ENCODE data around the gene PDK2.

PDK2 gene

DNA sequence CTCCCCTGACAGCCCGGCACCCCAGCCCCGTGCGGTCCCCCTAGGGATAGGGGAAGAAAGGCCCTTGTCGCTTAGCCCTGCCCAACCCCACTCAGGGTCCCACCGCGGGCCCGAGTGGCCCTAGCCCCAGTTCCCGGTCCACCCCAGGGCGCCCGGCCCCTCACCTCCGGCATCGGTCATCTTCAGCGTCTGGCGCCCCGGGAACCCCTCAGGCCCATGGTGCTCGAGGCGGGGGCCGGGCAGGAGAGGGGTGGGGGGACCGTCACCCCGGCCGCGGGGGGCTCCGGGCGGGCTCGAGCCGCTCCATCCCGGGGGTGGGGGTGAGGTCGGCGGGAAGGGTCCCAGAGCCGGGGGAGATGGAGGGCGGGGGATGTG is 34.2 kb downstream of the PDK2 start:
- TF ChIP-seq, protein P1, sequence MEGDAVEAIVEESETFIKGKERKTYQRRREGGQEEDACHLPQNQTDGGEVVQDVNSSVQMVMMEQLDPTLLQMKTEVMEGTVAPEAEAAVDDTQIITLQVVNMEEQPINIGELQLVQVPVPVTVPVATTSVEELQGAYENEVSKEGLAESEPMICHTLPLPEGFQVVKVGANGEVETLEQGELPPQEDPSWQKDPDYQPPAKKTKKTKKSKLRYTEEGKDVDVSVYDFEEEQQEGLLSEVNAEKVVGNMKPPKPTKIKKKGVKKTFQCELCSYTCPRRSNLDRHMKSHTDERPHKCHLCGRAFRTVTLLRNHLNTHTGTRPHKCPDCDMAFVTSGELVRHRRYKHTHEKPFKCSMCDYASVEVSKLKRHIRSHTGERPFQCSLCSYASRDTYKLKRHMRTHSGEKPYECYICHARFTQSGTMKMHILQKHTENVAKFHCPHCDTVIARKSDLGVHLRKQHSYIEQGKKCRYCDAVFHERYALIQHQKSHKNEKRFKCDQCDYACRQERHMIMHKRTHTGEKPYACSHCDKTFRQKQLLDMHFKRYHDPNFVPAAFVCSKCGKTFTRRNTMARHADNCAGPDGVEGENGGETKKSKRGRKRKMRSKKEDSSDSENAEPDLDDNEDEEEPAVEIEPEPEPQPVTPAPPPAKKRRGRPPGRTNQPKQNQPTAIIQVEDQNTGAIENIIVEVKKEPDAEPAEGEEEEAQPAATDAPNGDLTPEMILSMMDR (IDR thresholded peaks at IDR 0.05; ENCODE audit: poor library complexity, severe bottlenecking) = no peak
- H3K4me3 ChIP-seq (ENCODE audit: severe bottlenecking) = peak overlapping the region; percentile 22
- peaks cover 6% of the 10 kb centered on the region for H3K27me3 ChIP-seq (ENCODE audit: insufficient read depth, poor library complexity, severe bottlenecking)

GRCh38 chr17:50129728-50130558 is 34.8 kb downstream of the PDK2 start, which contains the start of gene SAMD14:
Gene SAMD14 (minus strand): TSS chr17:50130160. CDS start chr17:50124959, 5,201 bp downstream.
- Histone ChIP-seq H3K4me3 (ENCODE audit: severe bottlenecking) (peak within 1 kb of the TSS; percentile 22), H3K36me3 (ENCODE audit: low read depth) (0 out of 2 replicates have a peak, but pooled peaks cover 9% of the 10 kb centered on the region), H3K27ac (ENCODE audit: poor library complexity, severe bottlenecking) (no peak within 1 kb of the TSS), H3K27me3 (ENCODE audit: insufficient read depth, poor library complexity, severe bottlenecking) (peaks cover 6% of the 10 kb centered on the region), H3K4me1 (ENCODE audit: insufficient read depth, poor library complexity, severe bottlenecking) (peaks cover 6% of the 10 kb centered on the region), H3K9me3 (ENCODE audit: severe bottlenecking) (no peaks in the 10 kb centered on the region)
- DNase-seq (ENCODE audit: low spot score) = no peak
- peak; percentile 22; the same call in 1 of the 3 replicates for ATAC-seq (ENCODE audit: low read depth)
- TF ChIP-seq, protein P1 (IDR thresholded peaks at IDR 0.05; ENCODE audit: poor library complexity, severe bottlenecking) = no peak

More for the DNA sequence above, 34.2 kb downstream of the PDK2 start:
- ATAC-seq (ENCODE audit: low read depth) (no peak), DNase-seq (ENCODE audit: low spot score) (no peak)
- Histone ChIP-seq H3K27ac (ENCODE audit: poor library complexity, severe bottlenecking) (no peak overlapping the region), H3K36me3 (ENCODE audit: low read depth) (0 out of 2 replicates have a peak, but pooled peaks cover 4% of the 10 kb centered on the region), H3K9me3 (ENCODE audit: severe bottlenecking) (no peaks in the 10 kb centered on the region), H3K4me1 (ENCODE audit: insufficient read depth, poor library complexity, severe bottlenecking) (peaks cover 6% of the 10 kb centered on the region)

- no peaks in the 10 kb centered on the region for H3K9me3 ChIP-seq (ENCODE audit: severe bottlenecking)
- H3K27ac ChIP-seq (ENCODE audit: poor library complexity, severe bottlenecking) = no peak overlapping the region
- 0 out of 2 replicates have a peak, but pooled peaks cover 9% of the 10 kb centered on the region for H3K36me3 ChIP-seq (ENCODE audit: low read depth)
- H3K27me3 ChIP-seq (ENCODE audit: insufficient read depth, poor library complexity, severe bottlenecking) = peaks cover 6% of the 10 kb centered on the region
- TF ChIP-seq, protein P1 (IDR thresholded peaks at IDR 0.05; ENCODE audit: poor library complexity, severe bottlenecking) = no peak
- H3K4me3 ChIP-seq (ENCODE audit: severe bottlenecking) = no peak overlapping the region
- H3K4me1 ChIP-seq (ENCODE audit: insufficient read depth, poor library complexity, severe bottlenecking) = peaks cover 6% of the 10 kb centered on the region
- no peak for DNase-seq (ENCODE audit: low spot score)
- ATAC-seq (ENCODE audit: low read depth) = no peak
These were observed 35.6 kb downstream of the PDK2 start for GRCh38 chr17:50130559-50131305.

- peaks cover 20% of the 10 kb centered on the region for H3K36me3 ChIP-seq (ENCODE audit: low read depth)
- H3K9me3 ChIP-seq (ENCODE audit: severe bottlenecking) = no peaks in the 10 kb centered on the region
- ATAC-seq (ENCODE audit: low read depth) (no peak; the same call in 2 of the 3 replicates), DNase-seq (ENCODE audit: low spot score) (no peak)
- H3K4me1 ChIP-seq (ENCODE audit: insufficient read depth, poor library complexity, severe bottlenecking) = peaks cover 6% of the 10 kb centered on the region
- H3K27me3 ChIP-seq (ENCODE audit: insufficient read depth, poor library complexity, severe bottlenecking) = peaks cover 6% of the 10 kb centered on the region
- H3K27ac ChIP-seq (ENCODE audit: poor library complexity, severe bottlenecking) = peak overlapping the region; percentile 19
- no peak overlapping the region for H3K4me3 ChIP-seq (ENCODE audit: severe bottlenecking)
- TF ChIP-seq, protein P1 (IDR thresholded peaks at IDR 0.05; ENCODE audit: poor library complexity, severe bottlenecking) = no peak
These were observed 37.1 kb downstream of the PDK2 start for GRCh38 chr17:50132104-50132794.

Measured in RWPE2 (cell line).